ENCODE measurements around the gene SLC30A1.

Gene SLC30A1

GRCh38 chr1:211616231-211616964, 37.4 kb upstream of the SLC30A1 start:
- DNase-seq, result peak; percentile 74 to 89
- H3K27ac ChIP-seq, result peak overlapping the region; percentile 63 to 69
- intact Hi-C loops (cut with DNase I; ENCODE audit: low total_unique reads), result no loop called here

GRCh38 chr1:211614615-211615014, 35.7 kb upstream of the SLC30A1 start:
- Histone ChIP-seq H3K4me3 (no peak overlapping the region), H3K4me1 (peaks cover 0 to 47% (median 35%) of the 10 kb centered on the region in 4 donors), H3K27me3 (no peaks in the 10 kb centered on the region), H3K36me3 (no peaks in the 10 kb centered on the region), H3K9me3 (no peaks in the 10 kb centered on the region), H3K27ac (peak overlapping the region in 1 of 2 donors; percentile 14)
- no peak for TF ChIP-seq CTCF (IDR thresholded peaks at IDR 0.05)
- DNase-seq, result no peak
- intact Hi-C loops (cut with DNase I; ENCODE audit: low total_unique reads), result loop anchor here (5.0 kb wide), 1 partner anchor 37 kb away; the partner anchor contains the start of gene SLC30A1

More at GRCh38 chr1:211616231-211616964, 37.4 kb upstream of the SLC30A1 start:
- no peak overlapping the region for H3K4me3 ChIP-seq
- H3K27me3 ChIP-seq, result no peaks in the 10 kb centered on the region
- H3K4me1 ChIP-seq, result peaks cover 0 to 39% (median 28%) of the 10 kb centered on the region in 4 donors
- no peaks in the 10 kb centered on the region for H3K36me3 ChIP-seq
- TF ChIP-seq CTCF (IDR thresholded peaks at IDR 0.05), result no peak
- no peaks in the 10 kb centered on the region for H3K9me3 ChIP-seq

GRCh38 chr1:211613951-211614350, 35.0 kb upstream of the SLC30A1 start:
- H3K27me3 ChIP-seq, result no peaks in the 10 kb centered on the region
- intact Hi-C loops (cut with DNase I; ENCODE audit: low total_unique reads), result loop anchor here (5.0 kb wide), 1 partner anchor 37 kb away; the partner anchor contains the start of gene SLC30A1

GRCh38 chr1:211613108-211613947, 34.4 kb upstream of the SLC30A1 start:
- Histone ChIP-seq H3K9me3 (no peaks in the 10 kb centered on the region), H3K4me3 (no peak overlapping the region), H3K36me3 (no peaks in the 10 kb centered on the region), H3K4me1 (peaks cover 0 to 54% (median 35%) of the 10 kb centered on the region in 4 donors), H3K27ac (peak overlapping the region; percentile 66 to 69), H3K27me3 (no peaks in the 10 kb centered on the region)
- DNase-seq, result peak; percentile 97
- no peak for TF ChIP-seq CTCF (IDR thresholded peaks at IDR 0.05)
- intact Hi-C loops (cut with DNase I; ENCODE audit: low total_unique reads), result loop anchor here (5.0 kb wide), 1 partner anchor 36 kb away; the partner anchor contains the start of gene SLC30A1

More at GRCh38 chr1:211613951-211614350, 35.0 kb upstream of the SLC30A1 start:
- no peak overlapping the region for H3K4me3 ChIP-seq
- no peak for DNase-seq
- TF ChIP-seq CTCF (IDR thresholded peaks at IDR 0.05), result no peak
- peak overlapping the region; percentile 66 to 69 for H3K27ac ChIP-seq
- no peaks in the 10 kb centered on the region for H3K36me3 ChIP-seq
- H3K9me3 ChIP-seq, result no peaks in the 10 kb centered on the region
- peaks cover 0 to 54% (median 35%) of the 10 kb centered on the region in 4 donors for H3K4me1 ChIP-seq

GRCh38 chr1:211612786-211613107, 33.8 kb upstream of the SLC30A1 start:
- no peak for TF ChIP-seq CTCF (IDR thresholded peaks at IDR 0.05)

More at GRCh38 chr1:211612786-211613107, 33.8 kb upstream of the SLC30A1 start:
- peak overlapping the region; percentile 66 to 69 for H3K27ac ChIP-seq
- DNase-seq, result no peak
- no peaks in the 10 kb centered on the region for H3K27me3 ChIP-seq
- intact Hi-C loops (cut with DNase I; ENCODE audit: low total_unique reads), result loop anchor here (5.0 kb wide), 1 partner anchor 35 kb away; the partner anchor contains the start of gene SLC30A1
- H3K36me3 ChIP-seq, result no peaks in the 10 kb centered on the region
- H3K9me3 ChIP-seq, result no peaks in the 10 kb centered on the region
- H3K4me1 ChIP-seq, result peaks cover 0 to 54% (median 35%) of the 10 kb centered on the region in 4 donors
- no peak overlapping the region for H3K4me3 ChIP-seq
